Measurements from ENCODE around the gene IL17RC. TPM values are rescaled to one million over a fixed set of nuclear protein-coding genes. Genes with fewer than 3 reads are reported as not detected.
"Not testable (repeated sequence)": the region's sequence is repeated elsewhere in the genome, so short reads cannot be mapped to it uniquely, and the experiment has no call there.

Gene IL17RC
- total and polyA plus RNA-seq, 2 donors from 2014 or later, result 27.5 to 31.5 TPM

DNA sequence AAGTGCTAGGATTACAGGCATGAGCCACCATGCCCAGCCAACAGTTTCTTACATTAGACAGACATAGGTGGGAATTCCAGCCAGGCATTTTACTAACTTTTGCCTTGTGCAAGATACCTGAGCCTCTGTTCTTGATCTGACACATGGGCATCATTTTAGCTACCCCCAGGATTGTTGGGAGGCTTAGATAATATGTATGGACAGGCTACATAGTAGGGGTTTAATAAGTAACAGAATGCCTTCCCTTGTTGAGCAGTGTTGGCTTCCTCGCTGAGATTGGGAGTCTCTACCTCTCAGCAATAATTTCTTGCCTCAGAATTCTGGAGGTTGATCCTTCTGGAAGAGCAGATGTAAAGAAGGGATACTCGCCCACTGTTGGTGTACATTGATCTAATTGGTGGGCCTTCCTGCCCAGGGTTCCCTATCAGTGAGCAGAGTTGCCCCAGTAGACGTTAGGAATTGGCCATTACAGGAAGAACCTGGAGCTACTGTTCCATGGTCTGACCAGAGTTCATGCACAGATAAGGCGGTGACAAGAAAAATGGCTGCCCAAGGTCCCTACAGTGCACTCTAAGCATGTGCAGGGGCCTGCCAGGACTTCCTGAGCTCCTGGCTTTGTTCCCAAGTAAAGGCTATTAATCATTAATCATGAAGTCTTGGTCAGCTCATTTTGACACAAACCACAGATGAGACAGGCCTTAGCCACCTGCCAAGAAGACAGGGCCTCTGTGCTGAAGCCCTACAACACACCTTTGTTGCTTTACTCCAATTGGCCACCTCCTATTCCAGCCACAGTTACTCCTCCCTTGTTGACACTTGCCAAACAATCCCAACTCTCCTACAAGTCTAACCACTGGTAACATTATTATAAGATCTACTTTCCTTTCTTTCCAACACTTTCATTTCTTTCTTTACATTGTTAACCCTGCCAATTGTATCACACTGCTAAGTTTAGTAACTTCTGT lies 19.2 kb upstream of the IL17RC start:
- no peak for FAIRE-seq
- peak in 3 of 5 donors; percentile 45 to 89 (median 85) for DNase-seq
- Histone ChIP-seq H3K9me3 (ENCODE audit: control insufficient read depth in 2 of 3, insufficient read depth in 1 of 3, low read length in 3 of 3) (no peaks in the 10 kb centered on the region), H3K9ac (ENCODE audit: low read length in 3 of 3) (peak overlapping the region in 1 of 3 donors; percentile 19), H3K36me3 (ENCODE audit: control insufficient read depth in 2 of 3, insufficient read depth in 3 of 3, low read length in 3 of 3) (peaks cover 0 to 8% (median 6%) of the 10 kb centered on the region in 3 donors), H3K27me3 (ENCODE audit: control insufficient read depth, insufficient read depth, low read length) (no peaks in the 10 kb centered on the region), H3K27ac (ENCODE audit: low read depth in 2 of 2, low read length in 2 of 2) (peak overlapping the region; percentile 79 to 90), H3K4me1 (ENCODE audit: control insufficient read depth in 2 of 3, insufficient read depth in 2 of 3, low read depth in 1 of 3, low read length in 3 of 3) (peaks cover 6 to 42% (median 36%) of the 10 kb centered on the region in 3 donors), H3K4me3 (ENCODE audit: low read length in 3 of 3) (peak overlapping the region in 1 of 3 donors; percentile 20)
- TF ChIP-seq, protein P1, sequence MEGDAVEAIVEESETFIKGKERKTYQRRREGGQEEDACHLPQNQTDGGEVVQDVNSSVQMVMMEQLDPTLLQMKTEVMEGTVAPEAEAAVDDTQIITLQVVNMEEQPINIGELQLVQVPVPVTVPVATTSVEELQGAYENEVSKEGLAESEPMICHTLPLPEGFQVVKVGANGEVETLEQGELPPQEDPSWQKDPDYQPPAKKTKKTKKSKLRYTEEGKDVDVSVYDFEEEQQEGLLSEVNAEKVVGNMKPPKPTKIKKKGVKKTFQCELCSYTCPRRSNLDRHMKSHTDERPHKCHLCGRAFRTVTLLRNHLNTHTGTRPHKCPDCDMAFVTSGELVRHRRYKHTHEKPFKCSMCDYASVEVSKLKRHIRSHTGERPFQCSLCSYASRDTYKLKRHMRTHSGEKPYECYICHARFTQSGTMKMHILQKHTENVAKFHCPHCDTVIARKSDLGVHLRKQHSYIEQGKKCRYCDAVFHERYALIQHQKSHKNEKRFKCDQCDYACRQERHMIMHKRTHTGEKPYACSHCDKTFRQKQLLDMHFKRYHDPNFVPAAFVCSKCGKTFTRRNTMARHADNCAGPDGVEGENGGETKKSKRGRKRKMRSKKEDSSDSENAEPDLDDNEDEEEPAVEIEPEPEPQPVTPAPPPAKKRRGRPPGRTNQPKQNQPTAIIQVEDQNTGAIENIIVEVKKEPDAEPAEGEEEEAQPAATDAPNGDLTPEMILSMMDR (IDR thresholded peaks at IDR 0.05; ENCODE audit: borderline replicate concordance, extremely low read depth, insufficient read depth), result no peak
- intact Hi-C loops (cut with DNase I), result no loop called here

DNA sequence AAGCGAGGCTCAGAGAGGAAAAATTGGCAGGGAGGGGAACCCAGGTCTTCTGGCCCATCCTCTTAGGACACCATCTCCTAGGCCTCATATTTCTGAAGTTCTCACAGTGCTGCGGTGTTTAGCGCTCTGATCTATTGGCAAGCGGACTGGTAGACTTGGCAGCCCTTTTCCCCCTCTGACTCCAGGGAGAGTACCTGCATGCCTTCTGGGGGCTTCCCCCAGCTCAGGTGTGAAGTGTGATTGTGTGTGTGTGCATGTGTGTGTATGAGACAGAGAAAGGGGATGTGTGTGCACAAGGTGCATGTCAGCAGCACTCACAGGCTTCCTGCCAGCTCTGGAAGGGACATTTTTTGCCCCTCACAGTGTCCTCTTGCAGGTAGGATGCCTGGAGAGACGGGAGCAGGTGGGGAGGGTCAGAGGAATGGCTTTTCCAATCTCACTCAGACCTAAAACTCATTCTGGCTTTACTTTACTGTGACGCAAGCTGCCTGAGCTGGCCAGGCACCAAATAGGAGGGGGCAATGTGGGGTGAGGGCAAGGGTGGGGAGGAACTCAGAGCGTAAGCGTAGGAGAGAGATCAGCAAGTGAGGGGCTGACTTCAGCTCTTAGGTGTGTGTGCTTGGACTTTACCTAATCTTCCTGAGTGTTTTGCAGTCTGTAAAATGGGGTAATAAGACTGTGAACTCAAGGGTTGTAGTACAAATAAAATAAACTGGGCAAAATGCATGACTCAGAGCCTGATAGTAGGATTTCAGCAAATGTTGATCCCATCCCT lies 18.2 kb upstream of the IL17RC start:
- Histone ChIP-seq H3K9me3 (ENCODE audit: control insufficient read depth in 2 of 3, insufficient read depth in 1 of 3, low read length in 3 of 3) (no peaks in the 10 kb centered on the region), H3K27ac (ENCODE audit: low read depth in 2 of 2, low read length in 2 of 2) (peak overlapping the region; percentile 71 to 77), H3K9ac (ENCODE audit: low read length in 3 of 3) (peak overlapping the region in 1 of 3 donors; percentile 19), H3K4me3 (ENCODE audit: low read length in 3 of 3) (no peak overlapping the region), H3K27me3 (ENCODE audit: control insufficient read depth, insufficient read depth, low read length) (no peaks in the 10 kb centered on the region), H3K4me1 (ENCODE audit: control insufficient read depth in 2 of 3, insufficient read depth in 2 of 3, low read depth in 1 of 3, low read length in 3 of 3) (peaks cover 6 to 40% (median 40%) of the 10 kb centered on the region in 3 donors), H3K36me3 (ENCODE audit: control insufficient read depth in 2 of 3, insufficient read depth in 3 of 3, low read length in 3 of 3) (no peaks in the 10 kb centered on the region)
- DNase-seq (peak in 1 of 5 donors; percentile 31), FAIRE-seq (no peak)
- TF ChIP-seq, protein P1 (IDR thresholded peaks at IDR 0.05; ENCODE audit: borderline replicate concordance, extremely low read depth, insufficient read depth), result no peak
- intact Hi-C loops (cut with DNase I), result no loop called here

DNA sequence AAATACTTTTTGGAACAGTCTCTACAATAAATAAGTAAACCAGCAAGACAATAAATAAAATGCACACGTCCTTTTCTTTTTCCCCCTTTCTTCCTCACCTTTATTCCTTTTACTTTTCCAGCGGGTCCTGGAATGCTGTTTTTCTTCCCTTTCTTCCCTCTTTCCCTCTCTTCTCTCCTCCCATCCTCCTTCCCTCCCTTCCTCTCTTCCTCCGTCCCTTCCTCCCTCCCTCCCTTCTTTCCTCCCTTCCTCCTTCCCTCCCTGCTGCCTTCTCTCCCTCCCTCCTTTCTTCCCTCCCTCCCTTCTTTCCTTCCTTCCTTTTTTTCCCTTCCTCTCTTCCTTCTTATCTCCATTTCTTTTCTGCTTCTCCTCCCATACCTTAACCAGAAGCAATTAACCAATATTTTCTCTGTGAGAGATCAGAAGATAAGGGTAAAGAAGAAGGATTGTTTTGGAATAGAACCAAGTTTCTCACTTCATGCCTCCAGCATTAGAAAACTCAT lies 17.6 kb upstream of the IL17RC start:
- H3K9ac ChIP-seq (ENCODE audit: low read length in 3 of 3), result no peak overlapping the region
- intact Hi-C loops (cut with DNase I), result no loop called here

DNA sequence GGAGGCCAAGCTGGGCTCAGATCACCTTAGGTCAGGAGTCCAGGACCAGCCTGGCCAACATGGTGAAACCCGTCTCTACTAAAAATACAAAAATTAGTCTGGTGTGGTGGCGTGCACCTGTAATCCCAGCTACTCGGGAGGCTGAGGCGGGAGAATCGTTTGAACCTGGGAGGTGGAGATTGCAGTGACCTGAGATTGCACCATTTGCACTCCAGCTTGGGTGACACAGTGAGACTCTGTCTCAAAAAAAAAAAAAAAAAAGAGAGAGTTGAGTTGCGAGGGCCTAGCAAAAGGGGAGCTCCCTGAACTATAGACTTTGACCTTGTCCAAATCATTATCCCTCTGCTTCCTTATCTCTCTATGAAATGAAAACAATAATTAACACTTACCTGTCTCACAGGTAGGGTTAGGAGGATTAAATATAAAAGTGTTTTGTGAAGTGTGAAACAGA lies 15.9 kb upstream of the IL17RC start:
- H3K27ac ChIP-seq (ENCODE audit: low read depth in 2 of 2, low read length in 2 of 2); H3K9ac ChIP-seq (ENCODE audit: low read length in 3 of 3); FAIRE-seq; H3K27me3 ChIP-seq (ENCODE audit: control insufficient read depth, insufficient read depth, low read length); intact Hi-C loops (cut with DNase I); H3K36me3 ChIP-seq (ENCODE audit: control insufficient read depth in 2 of 3, insufficient read depth in 3 of 3, low read length in 3 of 3); DNase-seq; H3K4me3 ChIP-seq (ENCODE audit: low read length in 3 of 3); H3K9me3 ChIP-seq (ENCODE audit: control insufficient read depth in 2 of 3, insufficient read depth in 1 of 3, low read length in 3 of 3): not testable (repeated sequence)
- peaks cover 6 to 40% (median 34%) of the 10 kb centered on the region in 3 donors for H3K4me1 ChIP-seq (ENCODE audit: control insufficient read depth in 2 of 3, insufficient read depth in 2 of 3, low read depth in 1 of 3, low read length in 3 of 3)

More for the DNA sequence above, 17.6 kb upstream of the IL17RC start:
- Histone ChIP-seq H3K36me3 (ENCODE audit: control insufficient read depth in 2 of 3, insufficient read depth in 3 of 3, low read length in 3 of 3) (no peaks in the 10 kb centered on the region), H3K4me3 (ENCODE audit: low read length in 3 of 3) (no peak overlapping the region), H3K27me3 (ENCODE audit: control insufficient read depth, insufficient read depth, low read length) (no peaks in the 10 kb centered on the region), H3K27ac (ENCODE audit: low read depth in 2 of 2, low read length in 2 of 2) (no peak overlapping the region), H3K4me1 (ENCODE audit: control insufficient read depth in 2 of 3, insufficient read depth in 2 of 3, low read depth in 1 of 3, low read length in 3 of 3) (peaks cover 6 to 40% (median 34%) of the 10 kb centered on the region in 3 donors), H3K9me3 (ENCODE audit: control insufficient read depth in 2 of 3, insufficient read depth in 1 of 3, low read length in 3 of 3) (no peaks in the 10 kb centered on the region)
- TF ChIP-seq, protein P1 (IDR thresholded peaks at IDR 0.05; ENCODE audit: borderline replicate concordance, extremely low read depth, insufficient read depth), result no peak
- FAIRE-seq (no peak), DNase-seq (no peak)

Measured in kidney (tissue), 14 donors.